Measurements from ENCODE around the gene HOOK1.

Gene HOOK1

DNA sequence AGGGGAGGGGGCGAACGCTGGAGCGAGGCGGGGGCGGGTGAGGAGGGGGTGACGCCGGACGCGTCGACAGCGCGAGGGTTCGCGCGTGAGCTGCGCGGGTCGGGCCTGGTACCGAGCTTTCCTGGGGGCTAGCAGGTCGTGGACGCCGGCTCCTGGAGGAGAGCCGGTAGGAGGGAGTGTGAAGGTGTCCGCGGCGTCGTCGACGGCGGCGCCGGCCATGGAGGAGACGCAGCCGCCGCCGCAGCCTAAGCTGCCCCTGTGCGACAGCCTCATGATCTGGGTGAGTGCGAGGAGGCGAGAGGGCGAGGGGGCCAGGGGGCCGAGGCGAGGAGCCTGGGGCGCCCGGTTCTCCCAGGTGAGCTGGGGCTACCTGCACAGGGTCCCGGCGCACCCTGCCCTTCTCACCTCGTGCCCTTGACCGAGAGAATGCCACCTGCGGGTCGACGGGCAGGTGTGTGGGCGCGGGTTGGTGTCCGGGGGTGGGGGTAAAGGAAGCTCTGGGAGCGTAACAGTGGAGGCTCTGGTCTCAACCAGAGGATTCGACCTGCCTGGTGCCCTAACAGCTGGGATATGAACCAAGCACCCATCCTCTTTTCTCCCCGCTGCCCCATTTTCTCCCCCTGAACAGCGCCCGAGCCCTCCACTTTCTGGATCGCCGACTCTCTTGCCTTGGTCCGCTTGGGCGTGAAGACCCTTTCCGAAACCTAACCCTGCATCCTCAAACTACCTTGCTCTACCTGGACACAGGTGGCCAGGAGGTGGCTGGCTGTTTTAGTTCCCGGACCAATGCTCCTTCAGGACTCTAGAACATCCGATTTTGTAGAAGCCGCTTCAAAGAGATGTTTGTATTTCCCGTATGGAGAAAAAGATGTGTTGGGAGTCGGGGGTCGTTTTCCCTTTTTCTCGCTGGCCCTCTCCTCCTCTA is at the start of gene HOOK1:
Gene HOOK1, plus strand, starts transcription at position 49 of the 925 bp plus-strand sequence. Its CDS starts 169 bp downstream, at position 218.
- DNase-seq, result no peak

DNA sequence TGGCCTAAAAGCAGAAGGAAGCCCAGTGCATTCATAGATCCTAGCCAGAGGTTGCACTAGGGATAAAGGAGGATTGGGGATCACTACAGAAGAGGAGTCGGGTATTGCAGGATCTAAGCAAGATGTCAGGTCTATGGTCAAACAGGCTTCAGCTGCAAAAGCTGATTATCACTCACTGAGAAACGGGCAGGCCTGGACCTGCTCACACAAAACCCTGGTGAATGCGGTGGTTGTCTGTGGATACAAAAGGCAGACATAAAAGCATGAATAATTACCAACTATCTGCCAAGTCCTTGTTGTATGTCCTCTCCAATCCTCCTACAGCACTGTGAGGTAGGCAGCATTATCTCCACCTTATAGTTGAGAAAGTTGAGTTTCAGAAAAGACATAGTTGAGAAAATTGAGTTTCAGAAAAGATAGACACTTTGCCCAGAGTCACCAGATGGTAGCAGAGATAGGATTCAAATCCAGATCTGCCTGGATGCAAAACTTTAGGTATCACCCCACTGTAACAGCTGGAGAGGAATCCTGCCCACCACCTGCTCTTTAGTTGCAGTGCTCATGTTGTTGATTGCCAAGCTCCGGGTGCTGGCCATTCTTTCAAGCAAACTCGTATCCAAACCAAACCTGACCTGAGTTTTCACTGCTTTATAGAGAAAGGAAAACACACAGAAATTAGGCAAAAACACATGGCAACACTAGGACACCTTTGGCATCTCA is 49.6 kb upstream of the HOOK1 start:
- DNase-seq, result peak; percentile 96

DNA sequence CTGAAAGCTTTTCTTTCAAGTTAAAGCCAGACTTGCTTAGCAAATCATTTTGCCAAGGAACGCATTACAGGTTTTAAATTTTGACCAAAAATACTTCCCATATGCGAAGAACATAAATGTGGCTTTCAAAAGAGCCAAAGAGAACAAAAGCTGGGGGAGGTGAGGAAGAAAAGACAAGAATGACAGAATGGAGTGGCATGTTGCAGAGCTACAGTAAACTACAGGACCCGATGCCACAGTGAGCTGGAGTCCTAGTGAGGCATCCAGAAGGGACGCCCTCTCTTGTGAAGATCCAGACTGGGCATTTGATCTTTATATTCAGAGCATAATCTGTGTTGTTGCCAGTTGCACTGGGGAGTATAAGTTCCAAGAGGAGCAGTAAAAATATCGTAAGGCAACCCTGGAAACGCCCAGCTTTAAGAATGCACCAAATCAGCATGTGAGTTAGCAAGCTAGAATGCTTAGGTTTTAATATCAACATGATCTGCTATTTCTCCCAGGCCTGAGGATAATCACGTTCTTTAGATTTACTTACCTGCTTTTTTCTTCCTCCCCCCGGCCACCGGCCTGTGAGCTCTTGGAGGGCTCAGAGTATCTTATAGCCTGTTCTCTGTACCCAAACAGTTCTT is 48.4 kb upstream of the HOOK1 start:
- DNase-seq, result no peak

DNA sequence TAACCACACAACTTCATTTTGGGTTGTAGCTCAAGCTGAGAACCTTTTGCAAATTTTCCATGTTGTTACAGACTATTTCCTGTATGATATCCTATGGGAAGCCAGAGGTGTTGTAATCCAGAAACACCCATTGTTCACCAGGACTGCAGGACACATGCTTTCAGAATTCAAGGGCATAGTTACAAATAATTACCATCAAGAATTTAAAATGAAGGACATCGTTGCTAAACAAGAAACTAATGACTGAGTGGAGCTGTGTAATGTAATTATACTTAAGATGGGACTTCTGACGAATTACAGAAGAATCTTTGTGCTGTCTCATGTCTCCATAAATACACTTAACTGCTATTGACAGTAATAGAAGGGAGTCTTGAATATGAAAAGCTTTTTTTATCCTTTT is 47.6 kb upstream of the HOOK1 start:
- DNase-seq, result peak; percentile 40

DNA sequence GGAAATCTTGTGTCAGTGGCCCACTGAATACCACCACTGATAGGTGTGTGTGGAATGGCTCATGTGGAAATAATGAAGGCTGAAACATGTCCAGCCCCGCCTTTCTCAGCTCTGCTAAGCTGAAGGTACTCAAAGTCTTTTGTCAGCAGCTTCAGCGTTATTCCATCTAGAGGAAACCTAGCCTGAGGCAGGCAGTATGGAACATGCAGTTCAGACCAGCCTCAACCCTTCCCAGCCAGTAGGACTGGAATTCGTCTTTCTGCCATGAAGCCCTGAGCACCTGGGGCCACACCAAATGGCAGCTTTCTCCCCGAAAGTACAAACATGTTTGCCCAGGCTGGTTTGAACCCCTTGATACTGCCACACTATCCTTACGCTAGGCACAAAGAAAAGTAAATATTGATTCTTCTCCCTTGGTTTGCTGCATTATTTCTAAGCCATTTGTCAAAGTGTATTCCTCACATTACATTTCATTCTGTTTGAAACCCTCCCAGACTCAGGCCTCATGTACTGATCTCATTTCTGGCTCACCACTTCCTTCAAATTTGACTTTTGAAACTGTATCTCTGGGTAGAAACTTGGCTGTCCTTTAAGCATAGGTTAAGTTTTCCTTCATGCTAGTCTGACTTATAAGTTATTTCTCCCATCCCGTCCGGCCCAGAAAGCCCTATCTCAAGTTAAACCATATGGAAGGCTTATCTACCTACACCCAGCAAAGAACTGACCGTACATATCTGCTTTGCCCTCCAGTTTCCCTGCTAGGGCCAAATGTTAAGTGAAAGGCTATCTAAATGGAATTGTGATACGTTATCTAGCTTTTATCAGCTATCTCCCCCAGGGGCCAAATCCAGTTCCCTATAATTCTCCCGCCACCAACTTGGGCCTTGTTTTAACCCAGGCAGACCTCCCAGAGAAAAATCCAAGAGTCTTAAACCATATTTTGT is 45.7 kb upstream of the HOOK1 start:
- peak; percentile 87 for DNase-seq

DNA sequence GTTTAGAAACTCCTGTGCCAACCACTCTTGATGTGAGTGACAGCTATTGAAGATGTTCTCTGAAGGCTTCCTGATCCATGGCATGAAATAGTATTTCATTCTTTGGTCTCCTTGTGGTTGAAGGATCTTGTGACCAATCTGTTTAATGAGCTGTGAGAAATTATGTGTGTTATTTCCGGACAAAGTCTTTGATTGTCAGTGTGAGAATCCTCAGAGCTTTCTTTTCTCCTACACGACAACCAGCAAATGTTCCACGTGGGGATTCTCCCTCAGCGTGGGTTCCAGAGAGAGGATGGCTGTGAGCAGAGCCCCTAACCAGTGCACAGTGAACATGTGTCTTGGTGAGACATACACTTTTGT is 45.0 kb upstream of the HOOK1 start:
- DNase-seq, result no peak

DNA sequence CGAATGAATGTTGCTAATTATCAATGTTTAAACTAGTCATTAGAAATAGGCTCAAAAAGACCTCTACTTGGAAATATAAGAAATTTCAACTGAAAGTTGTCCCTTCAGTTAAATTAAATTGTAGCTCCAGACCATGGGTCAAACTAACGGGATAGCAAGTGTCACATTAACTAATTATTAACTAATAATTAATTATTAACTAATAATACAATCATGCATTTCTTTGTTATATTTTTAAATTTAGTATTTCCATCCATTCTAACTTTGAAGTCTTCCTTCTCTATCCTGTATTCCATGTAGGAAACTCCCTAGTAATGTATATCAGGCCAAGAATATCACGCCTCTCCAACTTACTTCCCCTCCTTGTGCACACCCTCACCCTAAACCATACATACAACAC is 43.4 kb upstream of the HOOK1 start:
- no peak for DNase-seq

DNA sequence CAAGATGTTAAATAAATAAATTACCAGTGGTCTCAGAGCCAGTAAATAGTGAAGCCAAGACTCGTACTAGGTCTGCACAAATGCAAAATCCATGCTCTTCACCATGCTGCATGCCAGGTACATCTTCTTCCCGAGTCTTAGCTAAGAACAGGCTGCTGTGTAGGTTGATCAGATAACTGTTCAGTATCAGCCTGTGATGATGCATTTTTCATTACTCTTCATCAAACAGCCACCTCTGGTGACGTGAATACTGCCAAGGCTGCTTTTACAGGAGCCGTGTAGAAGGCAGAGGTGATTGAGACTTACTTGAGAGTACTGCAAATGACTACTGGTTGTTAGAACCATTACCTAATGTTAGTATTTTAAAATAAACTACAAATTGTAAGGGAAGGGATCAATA is 39.3 kb upstream of the HOOK1 start:
- no peak for DNase-seq

DNA sequence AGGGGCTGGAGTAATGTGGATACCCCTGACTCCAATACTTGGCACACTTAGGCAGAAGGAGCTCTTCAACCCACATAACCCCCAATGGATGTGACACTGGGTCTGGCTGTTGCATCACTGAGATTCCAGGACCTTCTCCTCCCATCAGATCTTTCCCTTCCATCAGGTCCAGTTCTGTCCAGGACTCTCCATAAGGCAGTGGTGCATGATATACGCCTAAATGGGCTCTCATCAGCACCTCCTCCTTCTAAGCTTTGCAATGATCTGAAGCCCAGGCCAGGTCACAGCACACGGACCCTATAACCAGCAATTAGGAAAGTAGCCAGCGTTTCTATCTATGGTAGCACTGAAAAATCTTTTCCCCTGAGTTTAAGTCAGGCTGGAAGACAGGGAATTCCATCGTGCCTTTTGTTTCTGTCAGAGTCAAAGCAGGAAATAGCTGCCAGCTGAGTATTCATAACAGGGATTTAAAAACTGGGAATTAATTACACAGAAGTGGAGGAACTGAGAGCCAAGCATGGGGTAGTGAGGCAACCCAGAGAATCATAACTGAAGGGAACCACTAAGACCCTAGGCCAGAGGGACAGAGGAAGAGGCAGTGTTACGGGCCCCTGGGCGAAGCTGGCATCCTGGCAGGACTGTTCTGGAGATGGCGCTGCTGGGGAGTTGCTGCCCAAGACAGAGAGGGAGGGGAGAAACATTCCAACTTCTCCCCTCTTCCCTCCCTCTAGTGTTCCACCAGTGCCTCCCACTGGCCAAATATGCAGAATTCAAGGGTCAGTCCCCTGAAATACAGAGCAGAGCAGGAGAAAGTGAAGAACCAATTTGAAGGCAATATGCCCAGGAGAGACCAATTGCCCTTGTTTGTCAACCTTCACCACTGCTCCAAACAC is 37.5 kb upstream of the HOOK1 start:
- no peak for DNase-seq

DNA sequence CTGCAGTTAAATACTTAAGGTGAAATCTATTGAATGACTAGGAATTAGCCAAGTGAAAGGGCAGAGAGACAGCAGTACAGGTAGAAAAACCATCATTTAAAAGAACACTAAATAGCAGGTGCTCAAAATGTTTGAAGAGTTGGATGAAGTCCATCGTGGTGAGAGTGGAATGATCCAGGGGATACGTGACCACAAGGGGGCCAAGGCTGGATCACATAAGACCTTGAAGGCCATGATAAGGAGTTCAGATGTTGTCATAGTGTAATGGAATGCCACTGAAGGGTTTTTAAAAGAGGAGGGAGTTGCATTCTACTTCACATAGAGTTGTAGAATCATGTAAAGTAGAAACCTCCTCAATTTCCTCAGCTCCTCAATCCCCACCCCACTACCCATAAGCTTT is 34.8 kb upstream of the HOOK1 start:
- DNase-seq, result no peak

DNA sequence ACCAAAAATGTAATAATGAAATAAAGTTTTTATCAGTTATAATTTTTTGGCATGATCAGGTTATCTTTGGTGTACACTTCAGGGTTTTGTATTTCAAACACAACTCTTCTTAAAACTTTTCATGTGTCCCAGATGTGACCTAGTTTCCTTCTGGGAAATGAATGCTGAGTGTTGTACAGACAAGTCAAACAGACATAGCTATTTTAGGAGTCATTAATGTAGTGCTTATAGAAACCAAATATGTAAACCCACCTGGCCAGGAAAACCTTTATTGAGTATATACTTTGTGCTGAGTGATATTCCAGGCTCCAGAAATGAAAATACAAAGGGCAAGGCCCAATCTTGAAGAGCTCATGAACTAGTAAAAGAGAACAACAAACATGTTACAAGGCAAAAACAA is 25.9 kb upstream of the HOOK1 start:
- no peak for DNase-seq

DNA sequence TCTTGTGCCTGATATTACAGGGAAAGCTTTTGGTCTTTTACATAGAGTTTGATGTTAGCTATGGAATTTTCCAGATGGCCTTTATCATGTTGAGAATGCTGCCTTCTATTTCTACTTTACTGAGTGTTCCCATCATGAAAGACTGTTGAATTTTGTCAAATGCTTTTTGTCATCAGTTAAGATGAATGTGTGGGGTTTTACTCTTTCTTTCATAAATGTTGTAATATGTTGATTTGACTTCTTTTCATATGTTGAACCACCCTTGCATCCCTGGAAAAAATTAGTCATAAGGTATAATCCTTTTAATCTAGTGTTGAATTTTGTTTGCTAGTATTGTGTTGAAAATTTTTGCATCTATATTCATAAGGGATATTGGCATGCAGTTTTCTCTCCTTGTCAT is 16.1 kb upstream of the HOOK1 start:
- DNase-seq, result no peak

DNA sequence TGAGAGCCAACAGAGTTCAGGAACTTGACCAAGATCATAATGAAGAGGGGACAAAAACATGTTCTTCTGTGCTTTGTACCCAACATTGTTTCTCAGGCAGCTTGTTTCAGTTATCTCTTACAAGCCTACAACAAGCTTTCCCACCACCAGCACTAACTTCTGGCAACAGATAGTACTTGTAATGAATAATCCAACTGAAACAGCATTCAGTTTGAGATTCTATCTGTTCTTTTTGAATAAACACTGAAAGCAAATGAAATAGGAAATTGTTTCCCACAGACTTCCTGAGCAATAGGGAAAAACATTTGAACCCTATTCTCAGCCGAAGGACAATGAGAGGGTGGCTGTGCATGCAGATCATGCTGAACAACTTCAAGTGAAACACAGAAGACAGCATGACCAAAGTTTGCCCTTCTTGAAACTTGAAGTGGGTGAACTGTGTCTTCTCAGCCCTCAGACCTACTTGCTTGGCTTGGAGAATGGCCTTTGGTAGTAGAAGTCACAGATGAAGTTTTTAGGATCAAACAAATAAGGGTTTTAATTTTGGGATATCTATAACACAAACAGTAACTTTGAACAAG is 11.2 kb upstream of the HOOK1 start:
- no peak for DNase-seq

DNA sequence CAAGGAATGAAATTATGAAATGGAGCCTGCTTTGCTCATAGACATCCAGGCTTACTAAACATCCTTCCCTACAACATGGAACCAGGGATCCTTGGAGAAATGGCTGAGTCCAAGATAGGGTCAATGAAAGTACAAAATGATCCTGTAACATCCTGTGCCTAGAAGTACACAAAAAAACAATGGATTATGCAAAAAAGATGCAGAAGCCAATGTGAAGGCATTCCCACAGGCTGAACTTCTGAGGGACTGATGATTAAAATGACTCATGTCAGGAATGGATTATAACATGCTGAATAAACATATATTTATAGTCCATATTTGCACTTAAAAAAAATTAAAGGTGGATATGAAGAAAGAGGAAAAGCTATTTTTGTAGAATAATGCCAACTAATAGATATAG is 10.4 kb upstream of the HOOK1 start:
- DNase-seq, result no peak

DNA sequence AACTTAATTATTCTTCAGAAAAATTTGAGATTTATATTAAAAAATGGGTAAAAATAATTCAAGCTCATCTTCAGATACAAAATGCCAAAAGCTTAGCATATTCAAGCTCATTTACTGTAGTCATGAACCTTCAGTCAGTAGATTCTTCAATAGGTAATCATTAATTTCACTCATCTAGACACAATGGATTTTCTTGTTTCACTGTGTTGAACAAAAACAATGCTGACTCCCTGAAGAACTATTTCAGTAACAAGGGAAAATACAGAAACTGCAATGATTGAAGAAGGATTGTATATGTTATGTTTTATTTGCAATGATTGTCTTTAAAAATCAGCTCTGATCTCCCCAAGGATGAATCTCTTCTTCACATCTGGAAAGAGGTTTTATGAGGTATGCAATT is 9.2 kb upstream of the HOOK1 start:
- DNase-seq, result no peak

DNA sequence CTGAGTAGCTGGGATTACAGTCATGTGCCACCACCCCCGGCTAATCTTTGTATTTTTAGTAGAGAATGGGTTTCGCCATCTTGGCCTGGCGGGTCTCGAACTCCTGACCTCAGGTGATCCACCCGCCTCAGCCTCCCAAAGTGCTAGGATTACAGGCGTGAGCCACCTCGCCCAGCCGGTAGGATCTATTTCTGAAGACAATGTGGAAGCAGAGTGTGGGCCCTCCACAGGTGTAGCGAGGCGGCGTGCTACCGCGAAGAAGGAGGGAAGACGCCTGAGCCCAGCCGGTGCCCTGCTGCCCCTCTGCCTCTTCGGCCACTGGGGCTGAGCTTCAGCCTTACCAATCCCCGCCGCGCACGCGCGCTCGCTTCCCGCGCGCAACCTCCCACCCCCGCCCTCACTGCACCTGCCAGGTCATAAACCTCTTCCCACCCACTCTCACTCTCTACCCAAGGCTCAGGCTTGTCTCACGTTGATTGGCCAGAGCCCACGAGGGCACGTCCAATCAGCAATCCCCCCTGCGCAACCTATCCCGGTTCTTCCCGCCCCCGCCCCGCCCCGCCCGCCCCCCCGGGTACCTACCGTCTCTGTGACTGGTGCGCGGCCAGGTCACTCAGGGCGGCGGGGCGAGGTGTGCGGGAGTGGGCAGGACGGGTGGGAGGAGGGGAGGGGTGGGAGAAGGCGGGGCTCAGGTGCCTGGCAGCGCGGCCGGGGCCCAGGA is 409 bp upstream of the HOOK1 start:
- DNase-seq, result peak; percentile 99

DNA sequence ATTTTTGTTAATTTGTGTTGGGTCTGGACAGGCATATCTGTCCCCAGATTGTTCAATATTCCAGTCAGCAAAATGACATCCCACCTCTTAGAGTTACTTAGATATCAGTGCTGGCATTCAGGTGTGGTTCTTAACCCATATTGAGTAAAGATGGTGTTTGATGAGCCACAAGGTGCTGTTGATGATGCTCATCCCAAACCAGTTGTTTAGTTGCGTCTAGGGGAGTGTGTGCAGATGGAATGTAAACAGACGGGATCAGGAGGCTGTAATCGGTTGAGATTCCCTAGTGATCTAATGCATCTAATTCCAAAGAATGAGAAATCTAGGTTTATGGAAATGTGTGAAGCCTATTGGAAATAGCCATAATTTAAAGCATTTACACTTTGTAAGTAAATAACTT is 1.1 kb downstream of the HOOK1 start:
- DNase-seq, result no peak

DNA sequence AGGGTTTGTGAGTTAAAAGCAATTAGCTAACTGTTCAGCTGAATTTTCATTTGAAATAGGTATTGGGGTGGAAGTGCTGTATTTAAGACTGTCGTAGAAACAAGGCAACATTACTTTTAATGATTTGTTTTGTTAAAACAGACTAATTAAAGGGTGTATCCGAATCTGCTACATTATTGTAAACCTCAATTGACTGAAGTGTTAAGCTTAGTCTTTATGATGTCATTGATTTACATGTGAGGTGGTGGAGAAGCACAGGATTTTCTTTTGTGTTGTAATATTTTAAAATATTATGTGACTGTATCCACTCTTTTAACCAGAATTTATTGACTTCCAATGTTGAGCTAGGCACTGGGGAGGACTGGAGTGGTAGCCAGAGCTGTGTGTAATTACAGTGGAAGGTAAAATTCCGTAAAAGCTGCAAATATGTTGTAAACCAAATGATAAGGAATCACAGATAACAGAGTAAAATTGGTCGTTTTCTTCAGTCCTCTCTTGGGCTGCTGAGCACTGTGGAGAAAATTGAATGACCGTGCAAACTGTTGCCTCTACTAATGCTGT is 1.6 kb downstream of the HOOK1 start:
- DNase-seq, result no peak

DNA sequence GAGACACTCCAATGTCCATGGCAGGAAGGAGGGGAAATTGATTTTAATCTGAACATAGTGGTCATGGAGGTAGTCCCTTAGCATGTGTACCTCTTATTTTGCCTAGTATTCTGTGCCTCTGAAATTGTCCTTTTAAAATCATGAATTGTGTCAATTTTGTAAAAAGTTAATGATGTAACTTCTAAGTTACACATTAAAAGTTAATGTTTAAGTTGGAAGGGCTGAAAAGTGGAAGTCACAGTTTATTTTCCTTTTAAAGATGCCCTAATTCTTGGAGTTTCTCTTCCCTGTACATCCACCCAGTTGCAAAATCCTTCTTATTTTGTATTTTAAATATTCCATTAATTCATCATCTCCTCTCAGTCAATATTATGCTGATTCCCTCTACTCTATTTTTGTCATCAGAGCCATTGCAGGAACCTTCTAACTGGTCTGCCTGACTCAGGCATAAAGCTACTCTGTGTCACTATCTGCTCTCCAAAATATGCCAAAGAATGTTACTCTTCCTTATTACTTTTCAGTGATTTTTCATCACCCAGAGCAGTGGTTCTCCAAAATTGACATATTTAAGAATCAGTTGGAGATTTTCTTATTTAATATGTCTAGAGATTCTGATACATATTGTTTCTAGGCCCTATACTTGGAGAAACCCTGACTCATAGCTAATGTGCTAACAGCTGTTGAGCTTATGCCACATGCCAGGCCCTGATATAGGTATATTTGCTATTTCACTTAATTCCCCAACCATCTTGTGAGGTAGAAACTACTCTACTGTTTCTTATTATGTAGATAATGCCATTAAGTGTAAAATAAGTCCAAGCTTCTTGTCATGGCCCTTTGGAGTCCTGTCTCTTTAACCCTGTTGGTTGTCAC is 5.1 kb downstream of the HOOK1 start:
- DNase-seq, result no peak
